NCI-H2227 (cell line): ENCODE measurements around the gene DCLK1.
"Not testable (repeated sequence)": the region's sequence is repeated elsewhere in the genome, so short reads cannot be mapped to it uniquely, and the experiment has no call there.

Experiments used
- DNase-seq: peaks from one replicate; lab custom pipeline; 2025; ENCODE audit not compliant: unreplicated experiment; lab: John Stamatoyannopoulos, UW

The DCLK1 gene

DNA sequence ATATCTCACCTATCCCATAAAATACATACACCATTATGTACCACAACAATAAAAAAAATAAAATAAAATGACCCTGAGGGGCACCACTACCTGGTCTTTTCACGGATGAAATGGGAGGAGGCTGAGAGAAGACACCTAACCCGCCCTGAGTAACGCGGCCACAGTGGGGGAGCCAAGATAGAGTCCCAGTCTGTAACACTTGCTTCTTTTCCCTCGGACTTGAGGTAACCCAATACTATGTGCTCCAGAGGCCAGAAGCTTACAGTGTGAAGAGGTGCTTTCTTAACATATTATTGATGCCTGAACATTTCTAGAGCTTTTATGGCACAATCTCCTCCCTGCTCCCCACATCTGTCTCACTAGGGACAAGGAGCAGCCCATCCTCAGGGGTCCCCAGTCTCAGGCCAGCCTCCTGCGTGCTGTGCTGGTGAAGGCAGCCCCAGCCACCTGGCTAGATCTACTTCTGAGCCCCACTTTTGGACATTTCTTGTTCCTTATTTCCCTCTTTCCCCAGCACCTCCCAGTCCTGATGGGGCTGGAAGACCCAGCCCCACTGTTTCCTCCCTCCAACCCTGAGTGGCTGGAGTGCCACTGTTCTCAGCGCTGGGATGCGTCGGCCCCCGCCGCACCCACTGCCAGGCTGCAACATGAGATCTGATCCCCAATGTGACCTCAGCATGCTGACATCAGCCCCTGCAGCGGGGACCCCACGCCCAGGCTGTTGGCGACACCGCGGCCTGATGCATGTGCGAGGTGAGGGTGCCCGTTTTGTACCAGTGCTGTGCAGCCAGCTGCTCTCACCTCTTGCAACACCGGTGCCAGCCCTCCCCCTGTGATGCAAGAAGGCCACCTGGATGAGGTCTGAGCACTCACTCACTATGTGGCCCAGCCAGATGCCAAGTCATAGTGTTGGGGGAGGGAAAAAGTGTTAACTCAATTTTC is 143.3 kb downstream of the DCLK1 start:
- DNase-seq: peak; percentile 8

DNA sequence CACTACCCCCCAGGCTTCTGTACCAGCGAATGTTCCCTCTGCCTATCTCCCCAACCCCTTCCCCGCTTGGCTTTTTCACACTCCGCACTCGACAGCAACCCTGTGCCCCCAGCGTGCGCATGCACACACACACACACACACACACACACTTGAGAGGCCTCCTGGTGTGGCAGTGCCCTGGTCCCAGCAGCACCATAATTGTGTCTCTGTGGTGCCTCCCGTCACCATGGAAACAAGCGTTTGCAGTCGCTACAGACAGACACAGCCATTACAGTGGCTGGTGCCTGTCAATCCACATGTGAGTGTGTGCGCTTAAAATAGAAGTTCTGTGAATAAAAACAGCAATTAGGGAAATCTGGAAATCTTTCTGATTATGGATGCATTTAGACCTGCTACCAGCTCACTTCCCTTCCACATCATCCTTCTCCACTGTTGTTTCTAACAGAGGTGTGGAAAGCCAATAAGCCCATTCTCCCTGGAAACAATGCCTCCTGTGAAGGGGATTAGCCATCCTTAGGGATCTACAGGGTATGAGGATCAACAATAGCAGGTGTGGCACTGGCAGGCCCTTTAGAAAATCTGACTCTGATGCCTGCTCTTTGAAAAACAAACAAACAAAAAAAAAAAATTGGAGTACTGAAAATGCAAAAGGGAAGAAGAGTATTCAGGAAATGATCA is 146.3 kb downstream of the DCLK1 start:
- DNase-seq: peak; percentile 95

DNA sequence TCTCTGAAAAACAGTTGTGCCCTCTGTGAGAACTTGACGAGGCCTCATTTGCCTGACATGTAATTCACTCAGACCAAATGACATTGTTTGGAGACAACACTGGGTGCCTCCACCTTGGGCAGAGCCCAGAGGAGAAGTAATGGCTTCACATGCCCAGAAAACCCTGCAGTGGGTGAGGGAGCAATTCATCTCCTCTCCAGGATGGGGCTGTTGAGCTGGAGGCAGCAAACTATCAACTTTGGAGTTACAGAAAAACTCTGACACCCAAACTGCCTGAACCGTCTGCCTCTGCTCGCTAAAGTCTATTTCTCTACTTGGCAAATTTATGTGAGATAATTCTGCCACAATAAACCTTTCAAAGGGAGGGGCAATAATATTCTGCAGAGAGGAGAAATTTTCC is 146.9 kb downstream of the DCLK1 start:
- DNase-seq: peak; percentile 16

DNA sequence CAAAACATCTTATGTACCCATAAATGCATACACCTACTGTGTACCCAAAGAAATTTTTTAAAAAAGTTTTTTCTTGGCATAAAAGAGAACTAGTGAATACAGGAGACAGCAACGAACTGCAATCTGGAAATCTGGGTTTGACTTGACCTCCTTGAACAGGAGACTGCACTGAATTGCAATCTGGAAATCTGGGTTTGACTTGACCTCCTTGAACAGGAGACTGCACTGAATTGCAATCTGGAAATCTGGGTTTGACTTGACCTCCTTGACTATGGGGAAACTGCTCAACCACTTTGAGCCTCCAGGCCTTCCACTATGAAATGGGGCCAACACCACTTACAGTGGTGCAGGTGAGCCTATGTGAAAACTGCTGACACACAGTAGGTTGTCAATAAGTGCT is 147.5 kb downstream of the DCLK1 start:
- not testable (repeated sequence) for DNase-seq

DNA sequence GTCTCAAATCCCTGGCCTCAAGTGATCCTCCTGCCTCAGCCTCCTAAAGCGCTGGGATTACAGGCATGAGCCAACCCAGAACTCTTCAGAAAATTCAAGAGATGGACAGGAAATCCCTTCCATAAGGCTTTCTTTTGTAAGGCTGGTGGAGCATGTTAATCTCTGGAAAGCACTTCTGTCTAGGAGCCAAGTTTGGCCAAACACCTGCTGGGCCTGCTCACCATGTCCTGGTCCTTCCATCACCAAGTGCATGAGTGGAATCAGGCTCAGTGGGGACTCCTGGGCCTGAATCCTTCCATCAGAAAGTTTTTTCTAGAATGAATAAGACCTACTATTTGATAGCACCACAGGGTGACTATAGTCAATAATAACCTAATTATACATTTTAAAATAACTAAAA is 148.0 kb downstream of the DCLK1 start:
- DNase-seq: no peak

DNA sequence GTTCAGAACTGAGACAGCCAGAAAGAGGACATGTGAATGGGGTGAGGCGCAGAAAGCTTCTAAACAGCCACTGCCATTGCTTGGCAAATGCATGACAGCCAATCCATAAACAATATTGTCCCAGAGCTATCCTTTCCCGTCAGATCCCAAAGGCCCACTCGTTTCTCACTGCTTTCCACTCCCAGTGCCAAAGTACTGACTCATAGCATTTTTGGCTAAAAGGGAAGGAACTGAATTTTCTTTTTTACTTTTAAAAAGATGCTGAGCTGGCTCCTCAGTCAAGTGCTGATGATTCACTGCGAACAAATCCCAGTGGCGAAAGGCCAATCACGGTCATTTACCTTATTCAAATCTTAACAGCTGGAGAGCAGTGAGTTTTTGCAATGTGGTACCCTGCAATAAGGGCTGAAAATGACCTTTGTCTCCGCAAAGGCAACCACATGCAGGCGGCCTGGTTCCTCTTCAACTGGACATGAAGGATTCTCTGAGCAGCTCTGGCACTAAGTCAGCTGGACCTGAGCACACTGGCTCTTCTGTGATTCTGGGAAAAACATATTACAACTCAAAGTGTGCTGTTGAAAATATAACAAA is 151.7 kb downstream of the DCLK1 start:
- DNase-seq: no peak

DNA sequence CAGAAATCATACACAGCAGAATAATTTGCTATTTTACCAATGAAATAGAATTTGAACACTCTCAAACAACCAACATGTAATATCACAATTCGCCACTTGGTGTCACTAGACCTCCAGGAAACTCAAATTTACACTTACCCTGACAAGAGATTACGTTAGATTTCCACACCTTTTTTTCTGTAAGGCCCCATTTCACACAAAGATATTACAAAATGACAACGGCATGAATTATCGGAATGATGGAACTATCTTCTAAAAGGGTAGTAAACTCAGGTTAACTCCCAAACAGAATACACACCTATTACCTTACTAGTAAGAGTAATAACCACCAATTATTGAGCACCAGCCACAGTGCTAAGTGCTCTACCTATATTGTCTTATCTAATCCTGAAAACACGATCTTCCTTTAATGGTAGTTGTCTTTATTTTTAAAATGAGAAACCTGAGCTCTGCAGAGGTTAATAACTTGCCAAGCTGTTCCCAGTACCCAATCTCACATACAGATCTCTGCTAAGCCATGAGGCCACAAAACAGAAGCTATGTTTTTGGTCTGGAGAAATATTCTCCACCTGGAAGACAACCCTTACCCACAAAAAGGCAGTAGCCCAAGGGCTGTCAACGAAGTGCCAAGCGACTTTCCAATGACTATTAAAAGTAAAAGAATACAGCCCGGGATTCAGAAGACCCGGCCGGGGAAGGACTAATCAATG is 152.4 kb downstream of the DCLK1 start:
- peak; percentile 75 for DNase-seq

DNA sequence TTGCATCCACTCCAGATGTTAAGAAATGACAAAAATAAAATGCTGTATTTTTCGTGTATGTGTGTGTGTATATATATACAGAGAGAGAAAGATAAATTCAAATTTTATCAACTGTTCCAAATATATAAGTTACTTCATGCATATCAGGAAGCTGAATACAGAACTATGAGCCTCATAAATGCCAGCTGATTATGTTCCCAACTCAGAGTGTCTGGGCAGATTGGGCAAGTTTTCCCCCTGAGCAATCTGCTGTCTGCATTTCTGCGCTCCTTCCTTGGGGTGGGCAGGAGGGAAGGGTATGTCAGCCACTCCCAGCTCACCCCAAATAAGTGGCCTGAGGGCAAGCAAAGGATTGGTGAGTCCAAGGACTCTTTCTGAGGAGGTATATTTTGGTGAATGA is 154.1 kb downstream of the DCLK1 start:
- DNase-seq: no peak

DNA sequence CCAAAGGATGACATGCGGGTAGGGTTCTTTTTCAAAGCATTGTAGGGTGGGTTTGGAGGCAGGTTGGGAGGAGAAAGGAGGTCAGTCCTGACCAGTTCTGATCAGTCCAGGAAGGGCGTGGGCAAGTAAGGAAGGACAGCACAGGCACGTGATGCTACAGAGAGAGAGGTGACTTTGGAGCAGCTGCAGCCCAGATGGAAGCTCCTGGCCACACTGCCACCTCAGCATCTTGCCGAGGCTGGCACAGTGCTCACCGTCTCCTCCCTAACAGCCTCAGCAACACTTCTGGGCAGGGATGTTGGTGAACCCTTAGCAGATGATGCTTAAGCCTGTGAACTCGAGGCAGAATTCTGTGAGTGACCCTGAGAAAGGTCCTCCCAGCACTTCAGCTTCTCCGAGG is 155.1 kb downstream of the DCLK1 start:
- no peak for DNase-seq

DNA sequence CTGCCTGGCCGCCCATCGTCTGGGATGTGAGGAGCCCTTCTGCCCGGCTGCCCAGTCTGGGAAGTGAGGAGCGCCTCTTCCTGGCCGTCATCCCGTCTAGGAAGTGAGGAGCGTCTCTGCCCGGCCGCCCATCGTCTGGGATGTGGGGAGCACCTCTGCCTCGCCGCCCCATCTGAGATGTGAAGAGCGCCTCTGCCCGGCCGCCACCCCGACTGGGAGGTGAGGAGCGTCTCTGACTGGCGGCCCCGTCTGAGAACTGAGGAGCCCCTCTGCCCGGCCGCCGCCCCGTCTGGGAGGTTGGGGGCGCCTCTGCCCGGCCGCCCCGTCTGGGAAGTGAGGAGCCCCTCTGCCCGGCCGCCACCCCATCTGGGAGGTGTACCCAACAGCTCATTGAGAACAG is 164.2 kb downstream of the DCLK1 start:
- not testable (repeated sequence) for DNase-seq

DNA sequence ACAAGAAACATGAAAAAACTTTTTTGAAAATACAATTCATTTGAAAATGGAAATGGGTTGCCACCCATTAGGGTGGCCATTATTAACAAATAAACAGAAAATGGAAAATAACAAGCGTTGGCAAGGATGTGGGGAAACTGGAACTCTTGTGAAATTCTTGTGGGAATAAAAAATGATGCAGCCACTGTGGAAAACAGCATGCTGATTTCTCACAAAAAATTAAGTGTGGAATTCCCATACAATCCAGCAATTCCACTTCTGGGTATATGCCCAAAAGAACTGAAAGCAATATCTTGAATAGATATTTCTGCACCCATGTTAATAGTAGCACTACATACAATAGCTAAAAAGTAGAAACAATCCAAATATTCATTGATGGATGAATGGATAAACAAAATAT is 165.2 kb downstream of the DCLK1 start:
- DNase-seq: no peak

DNA sequence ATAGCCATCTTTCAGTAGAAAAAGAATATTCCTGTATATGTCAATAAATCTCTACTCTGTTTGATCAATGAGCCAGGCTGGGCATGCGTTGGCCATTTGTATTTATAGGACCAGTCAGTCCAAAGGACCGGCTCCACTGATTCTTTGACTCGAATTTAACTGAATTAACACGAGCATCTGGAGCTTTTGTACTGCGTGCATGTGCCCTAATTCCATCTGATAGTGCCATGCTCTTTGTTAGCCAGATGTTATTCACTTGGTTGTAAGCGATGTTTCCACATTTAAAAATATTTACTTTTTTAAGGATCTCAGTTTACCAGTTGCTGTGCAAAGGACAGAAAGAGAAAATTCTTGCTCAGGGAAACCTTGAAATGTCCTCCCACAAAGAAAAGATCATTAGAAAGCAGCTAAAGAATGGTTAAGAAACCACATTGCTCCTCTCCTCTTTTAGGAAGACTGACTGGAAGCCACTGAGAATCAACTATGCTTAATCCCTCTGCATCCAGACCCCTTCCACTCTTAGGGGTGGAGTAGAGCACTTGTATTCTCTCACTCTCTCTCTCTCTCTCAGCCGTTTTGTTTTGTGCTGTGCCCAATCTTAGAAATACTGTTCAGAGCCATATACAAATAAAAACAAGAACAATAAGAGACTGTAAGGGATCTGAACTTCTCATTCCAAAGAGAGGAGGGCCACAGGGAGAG is 165.8 kb downstream of the DCLK1 start:
- no peak for DNase-seq

DNA sequence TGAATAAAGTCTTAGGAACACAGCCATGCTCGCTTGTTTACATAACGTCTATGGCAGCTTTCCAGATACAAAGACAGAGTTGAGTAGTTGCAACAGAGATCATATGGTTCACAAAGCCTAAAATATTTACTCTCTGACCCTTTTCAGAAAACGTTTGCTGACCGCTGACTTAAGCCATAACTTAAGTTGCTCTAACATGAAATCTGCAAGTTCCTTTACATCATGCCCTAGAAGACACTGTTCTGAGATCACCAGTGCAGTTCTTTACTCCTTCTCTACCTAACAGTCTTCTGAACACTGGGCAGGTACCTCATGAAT is 166.4 kb downstream of the DCLK1 start:
- DNase-seq: no peak

DNA sequence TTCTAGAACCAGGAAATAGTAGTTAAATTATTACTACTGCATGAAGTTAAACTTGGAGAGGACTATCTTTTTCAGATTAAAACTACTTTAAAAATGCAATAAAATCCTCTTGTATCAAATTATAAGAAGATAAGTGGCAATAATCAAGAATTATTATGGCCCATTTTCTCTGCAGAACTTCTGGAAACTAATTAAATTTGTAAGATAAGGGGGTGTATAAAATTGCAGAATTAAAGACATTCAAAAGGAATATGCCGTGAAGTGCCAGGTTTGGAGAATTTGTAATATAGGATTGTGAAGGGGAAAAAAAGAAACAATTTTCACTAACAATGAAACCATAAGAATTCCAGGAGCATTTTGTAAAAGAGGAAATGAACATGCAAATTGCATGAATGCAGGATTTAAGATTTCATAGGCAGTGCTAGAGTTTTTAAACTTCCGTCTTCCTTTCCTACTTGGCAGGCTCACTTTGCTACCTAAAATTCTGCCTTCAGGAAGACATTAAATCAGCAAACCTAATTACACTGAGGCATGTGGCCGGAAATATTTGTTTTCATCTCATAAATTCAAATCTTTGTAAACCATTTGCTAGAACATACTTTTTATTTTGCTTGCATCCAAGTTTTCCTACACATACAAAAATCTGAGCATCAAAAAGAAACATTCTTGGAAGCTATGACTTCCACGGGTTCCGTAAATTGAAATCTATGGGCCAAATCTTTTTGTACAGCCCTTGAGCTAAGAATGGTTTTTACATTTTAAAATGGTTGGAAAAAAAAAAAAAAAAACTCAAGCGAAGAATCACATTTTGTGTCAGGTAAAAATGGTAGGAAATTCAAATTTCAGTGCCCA is 166.9 kb downstream of the DCLK1 start:
- no peak for DNase-seq

DNA sequence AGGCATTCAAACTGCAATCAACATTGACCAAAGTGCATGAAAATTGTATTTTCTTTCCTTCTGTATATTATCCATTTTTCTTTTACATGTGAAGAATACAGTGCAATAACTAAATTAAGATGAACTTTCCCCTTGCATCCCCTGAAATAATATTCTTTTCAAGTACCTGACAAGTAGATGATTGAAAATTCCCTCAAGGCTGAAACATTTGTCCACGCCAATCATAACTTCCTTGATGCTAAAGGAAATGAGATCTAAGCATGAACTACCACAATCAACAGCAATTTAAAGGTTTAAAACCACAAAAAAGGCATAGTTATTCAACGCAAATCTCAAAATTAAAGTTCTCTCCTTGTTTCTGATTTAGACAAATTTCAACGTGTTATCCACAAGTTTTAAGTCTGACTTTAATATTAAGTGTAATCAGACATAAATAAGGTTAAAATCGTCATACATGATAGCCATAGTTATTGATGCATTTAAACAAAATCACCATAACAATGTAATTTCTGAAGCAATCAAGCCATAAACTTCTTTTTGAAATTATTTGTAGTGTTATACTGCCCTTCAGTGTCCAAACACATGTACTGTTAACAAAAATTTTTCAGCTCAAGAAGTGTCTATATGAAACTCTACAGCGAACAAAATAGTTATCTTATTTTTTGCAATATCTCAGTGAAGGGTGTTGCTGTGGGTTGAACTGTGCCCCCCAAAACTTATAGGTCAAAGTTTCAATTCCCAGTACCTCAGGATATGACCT is 169.5 kb downstream of the DCLK1 start:
- DNase-seq: no peak

DNA sequence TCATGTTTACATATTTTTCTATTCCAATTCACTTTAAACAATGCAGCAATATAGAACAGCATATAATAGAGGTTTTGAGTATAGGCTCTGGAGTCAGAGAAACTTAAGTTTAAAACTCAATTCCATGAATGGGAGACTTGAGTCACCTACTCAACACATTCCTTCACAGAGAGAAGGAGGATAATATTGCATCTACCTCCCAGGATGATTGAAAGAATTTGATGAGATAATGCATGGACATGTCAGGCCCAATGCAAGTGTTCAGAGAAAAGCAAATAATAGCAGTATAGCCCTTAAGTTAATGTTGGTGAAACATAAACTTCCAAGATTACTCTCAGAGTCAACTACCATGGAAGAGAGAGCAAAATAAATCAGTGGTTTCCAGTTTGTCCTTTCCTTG is 170.2 kb downstream of the DCLK1 start:
- no peak for DNase-seq

DNA sequence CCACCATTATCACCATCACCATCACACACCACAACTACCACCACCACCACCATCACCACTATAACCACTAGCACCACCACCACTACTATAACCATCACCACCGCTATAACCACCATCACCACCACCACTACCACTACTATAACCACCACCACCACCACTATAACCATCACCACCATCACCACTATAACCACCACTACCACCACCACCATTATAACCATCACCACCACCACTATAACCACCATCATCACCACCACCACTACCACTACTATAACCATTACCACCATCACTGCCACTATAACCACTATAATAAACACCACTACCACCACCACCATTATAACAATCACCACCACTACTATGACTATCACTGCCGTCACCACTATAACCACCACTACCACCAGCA is 173.2 kb downstream of the DCLK1 start:
- no peak for DNase-seq

DNA sequence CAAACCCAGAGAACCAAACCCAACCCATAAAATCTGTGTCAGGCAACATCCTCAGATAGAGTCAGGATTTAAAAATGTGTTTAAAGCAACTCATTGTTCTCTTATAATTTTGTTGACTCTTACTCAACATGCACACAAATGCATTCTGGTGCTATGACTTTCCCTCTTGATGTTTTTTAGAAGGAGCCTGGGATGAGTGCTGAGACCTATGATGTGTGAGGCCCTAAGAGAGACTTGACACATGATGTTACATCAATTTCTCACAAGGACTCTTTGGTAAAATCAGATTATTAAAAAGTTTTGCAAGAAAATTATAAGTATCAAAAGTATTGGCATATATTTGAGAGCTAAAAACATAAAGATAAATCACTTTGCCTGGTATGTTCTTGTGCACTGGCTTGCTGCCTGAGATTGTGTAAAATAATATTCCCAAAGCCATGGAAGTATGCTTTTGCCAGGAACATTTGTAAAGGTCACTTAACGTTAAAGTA is 173.9 kb downstream of the DCLK1 start:
- no peak for DNase-seq

DNA sequence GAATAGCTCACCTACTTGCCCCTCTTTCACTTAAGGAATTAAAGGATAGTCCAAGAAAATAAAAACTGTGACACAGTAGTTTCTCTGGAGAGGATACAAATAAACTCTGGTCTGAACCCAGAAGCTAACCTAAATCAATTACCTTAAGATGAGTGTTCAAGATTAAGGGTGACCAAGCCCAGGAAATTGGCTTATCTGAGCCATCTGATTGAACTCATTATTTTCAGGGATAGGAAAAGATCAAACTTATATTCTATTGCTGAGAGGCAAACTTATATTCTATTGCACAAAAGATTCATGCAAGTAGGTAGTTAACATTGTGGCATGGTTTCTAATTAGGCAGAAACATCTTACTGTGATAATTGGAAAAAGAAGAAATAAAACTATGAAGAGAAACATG is 175.1 kb downstream of the DCLK1 start:
- DNase-seq: no peak
